CD4-positive, alpha-beta T cell treated with Interleukin-17A for 4 hours (primary cell): ENCODE results near the gene LRRC18.

Experiments used
- DNase-seq: peaks from one replicate; pipeline ENCODE4 v3.0.0-alpha.2; 2020; ENCODE audit warnings: mixed read lengths

Gene LRRC18

DNA sequence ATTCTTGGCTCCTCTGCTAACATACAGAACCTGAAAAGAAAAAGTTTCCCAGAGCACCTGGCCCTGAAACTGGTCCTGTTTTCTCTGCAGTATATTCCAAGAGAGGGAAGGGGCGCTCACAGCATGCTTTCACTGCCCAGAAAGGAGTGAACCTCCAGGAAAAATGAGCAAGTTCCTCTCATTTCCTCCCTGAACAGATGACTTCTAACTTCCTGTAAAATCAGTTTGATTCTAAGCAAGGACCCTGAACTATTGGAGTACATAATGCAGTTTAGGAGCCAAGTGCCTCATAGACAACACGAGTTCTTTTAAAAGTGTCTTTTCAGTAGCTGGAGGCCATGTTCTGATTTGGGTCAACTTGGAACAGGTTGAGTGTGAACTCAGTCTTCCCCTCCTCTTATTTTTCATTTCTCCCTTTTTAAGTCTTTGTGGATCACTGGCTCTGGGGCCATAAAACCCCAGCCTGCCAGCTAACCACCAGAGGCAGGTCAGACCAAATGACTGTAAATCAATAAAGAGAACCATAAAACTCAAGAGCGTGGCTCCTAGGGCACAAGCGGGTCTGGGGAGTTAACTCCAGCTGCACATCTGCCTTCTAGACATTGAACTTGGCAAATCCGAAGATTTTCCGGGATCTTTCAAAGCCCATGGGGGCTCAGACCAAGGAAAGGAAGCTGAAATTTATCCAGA lies 5.9 kb upstream of the LRRC18 start:
- DNase-seq, result no peak

DNA sequence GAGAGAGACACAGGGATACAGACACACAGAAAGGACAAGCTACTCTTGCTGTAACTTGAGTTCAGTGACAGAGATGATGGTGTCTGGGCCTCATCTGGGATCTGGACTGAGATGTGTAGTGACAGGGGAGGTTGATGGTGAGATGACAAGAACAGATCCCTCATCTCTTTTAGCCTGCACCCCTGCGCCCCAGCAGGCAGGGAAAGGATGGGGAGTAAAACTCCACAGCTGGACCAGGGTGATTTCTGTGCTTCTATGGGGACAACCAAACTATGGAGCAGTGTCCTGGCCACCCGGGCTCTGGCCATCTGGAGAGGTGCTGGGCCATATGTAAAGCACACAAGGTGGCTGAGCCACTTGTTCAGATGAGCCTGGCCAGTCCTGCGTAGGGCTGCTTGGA lies 4.5 kb upstream of the LRRC18 start:
- no peak for DNase-seq

DNA sequence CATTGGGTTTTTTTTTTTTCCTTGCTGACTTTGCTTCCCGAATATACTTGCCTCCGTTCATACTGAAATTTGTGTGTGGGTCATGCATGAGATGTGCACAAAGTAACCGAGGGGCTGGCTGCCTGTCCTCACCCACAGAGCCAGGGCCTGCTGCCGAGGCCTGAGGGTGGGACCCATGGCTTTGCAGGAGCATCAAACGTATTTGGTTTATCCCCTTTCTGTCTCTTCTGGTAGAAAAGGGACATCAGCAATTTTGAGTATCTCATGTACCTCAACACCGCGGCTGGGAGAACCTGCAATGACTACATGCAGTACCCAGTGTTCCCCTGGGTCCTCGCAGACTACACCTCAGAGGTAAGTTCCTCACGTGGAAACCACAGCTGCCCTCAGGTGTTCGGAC lies 3.5 kb upstream of the LRRC18 start:
- DNase-seq, result no peak

DNA sequence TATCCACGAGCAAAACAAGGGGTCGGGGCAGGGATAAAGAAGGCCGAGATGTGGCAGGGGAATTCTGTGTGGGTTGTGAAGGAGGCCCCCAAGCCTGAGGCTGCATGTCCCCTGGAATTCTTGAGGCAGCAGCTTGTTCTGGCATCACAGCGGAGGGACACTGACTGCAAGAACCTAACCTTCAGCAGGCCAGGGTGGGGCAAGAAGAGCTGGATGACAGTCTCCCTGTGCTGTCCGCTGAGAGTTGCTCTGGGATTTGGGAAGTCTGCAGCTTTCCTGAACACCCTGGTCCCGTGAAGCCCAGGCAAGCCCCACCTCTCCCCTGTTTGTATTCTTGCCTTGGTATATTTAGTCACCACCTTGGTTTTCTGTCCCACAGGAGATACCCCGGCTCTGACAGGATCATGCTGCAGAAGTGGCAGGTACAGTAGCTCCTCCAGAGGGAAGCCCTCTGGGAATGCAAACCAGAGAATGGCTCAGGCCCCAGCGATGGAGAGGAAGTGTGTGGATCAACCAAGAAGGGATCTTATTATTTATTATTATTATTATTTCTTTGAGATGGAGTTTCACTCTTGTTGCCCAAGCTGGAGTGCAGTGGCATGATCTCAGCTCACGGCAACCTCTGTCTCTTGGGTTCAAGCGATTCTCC lies 1.9 kb upstream of the LRRC18 start:
- DNase-seq, result no peak

DNA sequence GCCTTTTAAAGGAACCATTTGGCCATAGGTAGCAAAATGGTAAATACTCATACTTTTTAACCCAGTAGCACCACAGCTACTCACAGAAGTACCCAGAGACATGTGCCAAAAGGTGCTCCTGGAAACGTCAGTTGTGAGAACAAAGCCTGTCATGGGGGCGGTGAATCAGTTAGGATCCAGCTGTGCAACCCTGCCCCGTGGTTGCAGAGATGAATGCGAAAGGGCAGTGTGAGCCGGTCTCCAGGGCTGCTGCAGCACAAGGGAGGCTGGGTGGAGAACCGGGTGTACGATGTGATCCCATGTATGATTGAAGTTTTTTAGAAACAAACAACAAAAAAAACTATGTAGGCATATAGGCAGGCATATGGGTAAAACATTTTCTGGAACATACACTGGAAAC lies 1.3 kb upstream of the LRRC18 start:
- DNase-seq, result no peak

DNA sequence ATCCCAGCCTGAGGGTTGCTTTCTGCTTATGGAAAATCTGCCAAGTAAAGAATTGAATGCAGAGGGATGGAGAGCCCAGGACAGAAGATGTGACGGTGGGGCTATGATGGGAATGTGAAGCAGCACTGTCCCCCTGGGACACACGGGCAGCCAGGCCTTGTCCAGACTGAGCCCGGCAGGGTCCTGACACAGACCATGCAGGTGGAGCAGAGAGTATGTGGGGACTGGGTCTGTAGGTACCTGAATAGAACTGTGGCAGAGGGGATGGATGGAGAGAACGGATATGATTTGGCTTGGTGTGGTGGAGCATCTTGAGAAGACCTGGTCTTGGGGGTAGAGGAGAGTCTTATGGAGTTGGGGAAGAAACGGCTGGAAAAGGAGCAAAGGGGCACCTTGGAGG lies 732 bp upstream of the LRRC18 start:
- DNase-seq, result no peak

DNA sequence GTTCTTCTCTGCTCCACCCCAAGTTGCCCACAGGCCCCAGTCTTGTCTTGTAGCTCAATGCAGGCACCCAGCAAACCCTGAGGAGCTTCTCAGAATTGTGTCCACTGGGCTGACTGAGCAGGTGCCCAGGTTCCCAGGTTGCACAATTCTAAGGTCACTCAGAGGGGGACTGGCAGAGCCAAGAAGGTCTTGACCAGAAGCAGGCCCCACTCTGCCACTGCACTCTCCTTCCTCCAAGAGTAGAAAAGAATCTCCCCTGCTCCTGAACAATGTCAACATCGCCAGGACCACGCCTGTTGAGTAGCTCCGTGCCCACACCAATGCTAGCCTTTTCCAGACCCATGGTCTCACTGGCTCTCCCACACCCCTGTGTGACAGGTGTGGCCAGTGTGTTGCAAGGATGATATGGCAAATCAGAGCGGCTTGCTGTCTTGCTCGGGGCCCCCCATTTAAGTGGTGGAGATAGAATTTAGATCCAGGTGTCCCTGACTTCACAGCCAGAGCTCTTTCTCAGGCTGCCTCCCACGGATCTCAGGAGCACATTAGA lies 577 bp downstream of the LRRC18 start:
- DNase-seq, result no peak

DNA sequence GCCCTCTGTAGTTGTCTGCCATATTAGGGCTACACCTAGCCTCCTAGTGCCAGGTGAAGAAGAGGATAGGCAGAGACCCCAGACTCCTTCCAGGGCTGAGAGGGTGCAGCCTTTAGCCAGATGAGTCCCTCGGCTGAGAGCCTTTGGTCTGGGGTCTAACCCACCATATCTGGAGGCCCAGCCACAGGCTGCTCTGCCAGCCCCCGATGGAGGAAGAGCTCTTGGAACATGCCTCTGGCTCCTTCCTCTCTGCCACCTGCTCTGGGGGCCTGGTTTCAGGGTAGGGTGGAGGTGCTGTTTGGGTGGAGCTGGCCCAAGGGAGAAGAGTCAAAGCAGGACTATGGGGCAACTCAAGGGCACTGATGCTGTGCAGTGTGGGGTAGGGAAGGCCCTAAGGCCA lies 1.4 kb downstream of the LRRC18 start:
- no peak for DNase-seq

DNA sequence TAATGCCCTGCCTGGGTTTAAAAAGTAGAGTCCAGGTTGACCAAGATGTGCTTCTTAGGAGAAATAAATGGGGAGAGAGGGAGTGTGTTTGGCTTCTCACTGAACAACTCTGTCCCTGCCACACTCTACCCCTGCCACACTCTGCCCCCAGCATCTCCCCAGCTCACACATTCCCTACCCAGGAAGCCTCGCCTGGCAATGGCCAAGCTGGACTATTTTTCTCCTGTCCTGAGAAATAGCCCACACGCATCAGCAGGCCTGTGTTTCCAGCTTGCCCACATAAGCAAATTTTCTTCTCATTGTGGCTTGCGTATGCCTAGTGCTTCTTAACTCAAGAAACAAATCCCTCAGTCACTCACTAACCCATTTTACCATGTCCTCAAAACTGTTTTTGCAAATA lies 1.8 kb downstream of the LRRC18 start:
- DNase-seq, result no peak

DNA sequence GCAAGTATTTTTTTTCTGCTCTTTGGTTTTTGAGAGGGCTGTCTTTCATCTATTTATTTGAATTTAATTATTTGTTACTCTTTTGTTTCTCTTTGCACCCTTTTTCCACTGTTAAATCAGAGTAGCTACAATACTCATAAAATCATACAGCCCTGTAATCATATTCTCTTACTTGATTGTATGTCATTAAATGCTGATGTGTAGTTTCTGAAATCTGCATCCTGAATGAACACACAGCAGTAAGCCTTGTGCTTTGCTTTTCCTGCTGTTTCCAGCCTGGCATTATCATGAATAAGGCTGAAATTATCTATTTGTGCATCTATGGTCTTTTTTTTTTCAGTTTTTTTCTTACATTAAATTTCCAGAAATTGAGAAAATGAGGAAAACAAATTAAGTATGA lies 4.1 kb downstream of the LRRC18 start:
- no peak for DNase-seq

DNA sequence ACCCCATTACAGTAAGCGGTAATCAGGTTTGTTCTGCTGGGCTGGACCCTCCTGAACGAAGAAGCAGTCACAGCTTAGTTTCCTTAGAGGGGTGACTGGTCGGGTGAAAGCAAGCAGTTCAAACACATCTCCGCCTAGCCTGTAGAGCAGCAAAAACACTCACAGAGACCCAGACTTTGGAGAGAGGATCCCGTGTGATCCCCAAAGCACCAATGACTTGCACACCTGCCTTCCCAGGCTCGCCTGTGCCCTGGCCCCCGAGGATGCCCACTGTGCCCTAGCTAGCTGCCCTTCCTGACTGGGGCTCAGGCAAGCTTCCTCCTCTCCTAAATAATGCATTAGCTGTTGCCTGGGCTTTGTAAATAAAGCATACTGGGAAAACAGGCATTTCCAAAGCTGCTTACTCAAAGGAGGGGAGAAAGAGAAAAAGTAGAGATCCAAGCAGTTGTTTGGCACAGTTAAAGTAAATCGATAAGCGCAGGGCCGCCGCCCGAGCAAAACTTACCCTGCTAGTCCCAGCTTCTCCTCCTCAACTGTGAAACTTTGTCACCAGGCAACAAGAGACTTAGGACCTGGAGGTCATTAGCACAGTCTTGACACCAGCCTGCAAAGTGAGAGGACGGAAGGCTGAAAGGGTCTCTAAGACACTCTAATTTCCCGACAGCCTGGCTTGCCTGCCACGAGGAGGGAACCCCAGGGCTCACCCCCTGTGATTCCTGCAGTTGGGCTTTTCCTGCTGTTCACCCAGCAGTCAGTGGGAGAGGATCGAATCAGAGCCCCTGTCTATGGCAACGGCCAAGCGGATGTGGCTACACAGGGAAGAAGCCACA lies 4.8 kb downstream of the LRRC18 start:
- DNase-seq, result no peak

DNA sequence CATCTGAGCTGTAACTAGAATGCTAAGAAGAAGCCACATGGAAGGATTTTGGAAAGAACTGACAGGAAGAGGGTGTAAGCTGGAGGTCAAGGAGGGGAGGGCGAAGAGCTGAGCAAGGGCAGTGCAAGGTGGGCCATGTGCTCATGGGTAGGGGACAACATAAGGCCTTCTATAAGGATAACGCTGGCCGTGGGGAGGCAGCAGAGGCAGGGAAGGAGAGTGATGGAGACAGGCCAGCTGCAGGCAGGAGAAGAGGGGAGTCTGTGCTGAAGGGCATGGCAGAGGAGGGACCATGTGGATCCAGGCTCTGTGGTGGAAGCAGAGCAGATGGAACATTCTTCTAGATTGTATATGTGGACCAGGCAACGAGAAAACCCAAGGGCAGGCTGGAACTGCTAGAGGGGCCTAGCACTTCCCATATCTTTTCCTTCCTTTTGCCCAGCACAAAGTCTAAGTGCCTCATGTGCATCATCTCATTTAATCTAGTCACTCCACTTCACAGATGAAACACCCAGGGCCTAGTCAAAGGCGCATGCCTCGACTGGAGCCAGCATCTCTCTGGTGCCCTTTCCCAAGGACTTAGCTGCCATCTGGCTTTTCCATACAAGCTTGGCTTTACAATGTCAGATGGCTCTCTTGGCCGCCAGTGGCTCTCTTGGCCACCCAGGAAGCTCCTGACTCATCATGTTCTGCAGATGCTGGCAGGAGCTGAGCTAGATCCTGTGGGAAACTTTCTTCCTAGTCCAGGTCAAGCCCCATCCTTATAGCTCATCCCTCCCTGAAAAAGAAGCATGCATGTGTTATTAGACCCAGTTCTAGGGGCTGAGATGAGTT lies 6.6 kb downstream of the LRRC18 start:
- DNase-seq, result no peak

DNA sequence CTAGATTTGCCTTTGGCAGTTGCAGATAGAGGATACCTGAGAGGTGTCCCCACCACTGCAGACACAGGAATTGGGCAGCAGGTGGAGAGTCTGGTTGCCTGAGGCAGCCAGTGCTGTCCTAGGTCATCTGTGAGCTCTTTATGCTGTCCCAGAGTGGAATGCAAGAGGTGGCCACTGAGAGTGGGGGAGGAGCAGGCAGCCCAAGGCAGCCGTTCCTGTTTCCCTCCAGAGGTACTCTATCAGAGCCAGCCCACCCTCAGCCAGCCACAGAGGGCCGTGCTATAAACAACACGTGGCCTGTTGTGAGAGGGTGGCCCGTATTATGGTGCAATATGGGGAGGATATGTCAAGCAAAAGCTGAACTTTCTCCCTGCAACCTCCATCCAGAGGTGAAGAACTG lies 8.5 kb downstream of the LRRC18 start:
- DNase-seq, result no peak

DNA sequence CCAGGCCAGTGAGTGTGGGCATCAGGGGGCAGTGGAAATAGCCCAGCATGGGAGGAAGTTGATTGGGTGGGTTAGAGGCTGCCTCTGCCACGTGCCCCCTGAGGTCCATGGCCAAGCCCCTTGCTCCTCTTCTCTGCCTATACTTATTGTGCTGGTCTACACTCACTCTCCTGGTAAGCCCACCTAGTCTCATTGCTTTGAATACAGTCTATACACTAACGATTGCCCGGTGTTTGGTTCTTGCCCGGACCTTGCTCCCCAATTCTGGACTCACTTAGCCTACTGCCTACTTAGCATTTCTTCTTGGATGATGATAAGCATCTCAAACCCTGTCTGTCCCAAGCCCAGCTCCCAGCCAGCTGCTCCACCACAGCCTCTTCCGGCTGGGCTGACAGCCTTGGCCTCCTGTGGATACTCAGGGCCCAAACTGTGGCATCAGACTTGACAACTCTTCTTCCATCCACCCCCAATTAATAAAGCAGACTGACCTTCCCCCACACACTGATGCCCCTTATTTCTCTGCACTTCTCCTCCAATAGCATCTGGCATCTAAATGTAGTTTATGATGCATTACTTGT lies 10.1 kb downstream of the LRRC18 start:
- DNase-seq, result no peak

DNA sequence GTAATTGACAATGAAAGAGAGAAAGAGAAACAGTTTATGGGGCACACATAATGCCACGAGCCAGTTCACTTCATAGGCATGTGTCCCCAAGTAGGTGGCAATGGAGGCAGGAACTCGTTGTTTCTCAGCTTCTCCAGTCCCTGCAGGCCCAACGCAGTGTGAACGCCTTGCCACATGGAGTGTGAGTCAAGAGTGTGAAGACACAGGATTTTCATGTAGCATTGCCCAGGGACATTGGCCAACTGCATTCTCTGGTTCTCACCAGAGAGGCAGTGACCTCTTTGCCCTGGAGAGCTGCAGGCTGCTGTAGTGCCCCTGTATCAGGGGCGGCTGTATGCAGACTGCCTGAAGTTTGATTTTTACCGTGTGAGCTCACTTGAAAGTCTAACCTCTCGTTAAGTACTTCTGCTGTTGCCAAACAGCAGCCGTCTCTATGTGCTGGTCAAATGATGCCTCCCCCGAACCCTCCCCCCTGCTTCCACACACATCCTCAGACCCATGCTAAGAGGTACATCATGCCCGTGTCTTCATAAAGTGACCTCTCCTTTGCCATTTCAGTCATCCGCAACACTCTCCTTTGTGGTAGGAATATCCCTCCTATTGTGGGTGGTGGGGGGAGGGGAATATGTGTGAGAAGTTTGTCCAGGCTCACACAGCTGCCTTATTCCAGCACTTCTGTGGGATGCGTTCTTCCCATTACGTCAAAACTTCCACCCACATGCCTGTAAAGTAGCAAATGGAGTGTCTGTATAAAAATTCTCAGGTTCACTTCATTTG lies 12.7 kb downstream of the LRRC18 start:
- no peak for DNase-seq

DNA sequence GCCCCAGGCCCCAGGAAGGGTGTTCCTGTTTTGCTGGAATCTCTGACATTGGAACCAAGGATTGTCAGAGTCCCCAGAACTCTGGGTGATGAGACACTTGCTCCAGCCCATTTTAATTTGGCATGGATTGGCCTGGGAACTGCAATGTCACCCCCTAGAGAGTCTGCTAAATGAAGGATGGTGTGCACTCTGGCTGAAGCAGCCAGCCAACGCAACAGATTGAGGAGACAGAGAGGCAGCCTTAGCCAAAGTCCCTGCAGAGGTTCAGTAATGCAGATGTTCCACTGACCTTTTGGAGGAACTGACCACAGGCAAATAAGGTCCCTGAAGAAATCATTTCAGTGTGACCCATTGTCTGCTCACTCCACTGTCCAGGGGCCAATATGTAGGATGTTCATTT lies 13.4 kb downstream of the LRRC18 start:
- DNase-seq, result no peak

DNA sequence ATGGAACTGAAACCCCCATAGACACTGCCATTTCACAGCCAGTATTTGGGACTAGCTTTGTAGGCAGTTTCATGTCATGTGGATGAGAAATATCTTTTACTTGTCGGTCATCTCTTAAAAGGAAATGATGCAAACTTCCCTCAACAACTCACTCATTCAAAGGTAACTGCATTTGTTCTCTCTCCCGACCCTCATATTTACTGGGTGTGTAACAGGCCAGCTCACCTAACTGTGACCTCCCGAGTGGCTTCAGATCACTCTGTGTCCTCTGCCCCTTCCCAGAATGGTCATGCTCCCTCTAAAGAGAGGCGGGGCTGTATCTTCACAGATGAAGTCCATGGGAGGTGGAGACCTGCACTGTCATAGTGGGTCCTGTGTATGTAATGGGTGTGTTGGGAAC lies 14.7 kb downstream of the LRRC18 start:
- DNase-seq, result no peak

DNA sequence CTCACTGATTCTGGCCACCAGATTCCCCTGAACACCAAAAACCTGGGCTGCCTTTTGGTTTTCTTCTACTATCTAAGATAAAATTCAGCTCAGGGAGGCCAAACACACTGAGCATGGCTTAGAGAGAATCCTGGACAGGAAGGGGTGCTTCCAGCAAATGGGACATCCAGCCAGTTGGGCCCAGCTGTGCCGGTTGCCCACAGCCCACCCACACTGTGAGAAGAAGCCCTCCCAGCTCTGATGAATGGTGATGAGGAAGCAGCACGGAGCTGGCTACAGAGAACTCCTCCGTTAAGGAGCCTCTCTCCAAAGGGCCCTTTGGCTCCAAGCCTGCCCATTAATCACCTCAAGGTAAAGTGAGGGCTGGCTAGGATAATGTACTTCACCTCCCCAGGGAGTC lies 15.9 kb downstream of the LRRC18 start:
- DNase-seq, result no peak

DNA sequence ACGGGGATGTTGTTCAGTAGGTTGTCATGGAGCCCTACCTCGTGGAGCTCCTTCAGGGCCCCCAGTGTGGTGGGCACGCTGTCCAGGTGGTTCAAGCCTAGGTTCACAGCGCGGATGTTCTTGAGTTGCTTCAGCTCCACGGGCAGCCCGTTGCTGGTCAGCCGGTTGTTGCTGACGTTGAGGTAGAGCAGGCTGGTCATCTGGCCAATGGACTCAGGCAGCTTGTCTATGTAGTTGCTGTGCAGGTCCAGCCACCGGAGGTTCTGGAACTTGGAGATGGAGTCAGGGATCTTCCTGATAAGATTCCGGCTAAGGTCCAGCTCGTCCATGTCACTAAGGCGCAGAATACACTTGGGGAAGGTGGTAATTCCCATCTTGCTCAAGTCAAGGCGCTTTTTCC lies 26.0 kb downstream of the LRRC18 start:
- DNase-seq, result no peak

DNA sequence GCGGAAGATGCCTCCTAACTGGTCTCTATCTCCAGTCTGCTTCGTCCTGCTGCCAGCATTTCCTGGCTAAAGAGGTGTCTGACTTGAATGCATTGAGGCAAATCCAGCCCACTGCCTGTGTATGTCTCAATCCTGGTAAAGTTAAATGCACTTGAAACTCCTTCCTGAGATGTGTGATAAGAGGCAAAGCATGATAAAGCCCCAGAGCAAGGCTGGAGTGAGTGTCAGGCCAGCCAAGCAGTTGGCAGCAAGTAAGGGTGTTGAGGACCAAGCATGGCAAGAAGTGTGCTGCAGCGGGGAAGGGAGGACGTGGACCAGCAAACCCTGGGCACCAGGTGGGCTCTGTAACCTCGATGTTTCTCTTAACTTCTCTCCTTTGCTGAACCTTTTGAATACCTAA lies 29.1 kb downstream of the LRRC18 start:
- DNase-seq, result no peak

DNA sequence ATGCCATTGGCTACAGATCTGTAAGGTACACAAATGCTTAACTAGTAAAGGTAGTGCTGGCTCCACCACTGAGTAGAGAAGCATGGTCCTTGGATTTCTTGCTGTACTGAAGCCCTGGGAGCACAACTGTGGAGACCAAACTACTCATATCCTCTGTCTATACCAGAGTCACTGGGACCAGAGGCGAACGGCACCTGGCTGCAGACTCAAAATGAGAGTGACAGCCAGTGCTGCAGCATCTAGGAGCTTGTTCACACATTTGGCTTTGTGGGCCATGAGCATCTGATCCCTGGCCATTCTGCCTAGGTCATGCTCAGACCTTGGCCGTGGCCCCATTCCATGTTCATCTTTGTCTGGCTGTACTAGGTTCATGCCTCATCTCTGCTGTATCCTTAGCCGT lies 31.9 kb downstream of the LRRC18 start:
- DNase-seq, result no peak

DNA sequence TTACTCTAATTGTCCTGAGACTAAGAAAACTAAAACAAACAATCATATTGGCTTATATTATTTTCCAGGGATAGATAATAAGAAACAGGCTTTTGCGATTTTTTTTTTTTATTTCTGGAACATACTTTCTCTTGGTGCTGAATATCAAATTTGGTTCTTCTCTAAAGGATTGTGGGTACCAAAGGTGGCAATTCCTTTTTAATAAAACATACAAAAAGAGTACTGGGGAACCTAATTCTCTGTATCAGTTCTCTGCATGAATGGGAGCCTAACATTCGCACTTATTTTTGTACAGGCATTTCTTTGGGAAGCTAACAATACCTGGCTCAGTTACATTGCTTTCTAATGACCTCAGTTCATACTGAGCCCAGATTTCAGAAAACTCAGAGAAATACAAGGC lies 32.8 kb downstream of the LRRC18 start:
- no peak for DNase-seq
